NCI-H82 treated with DMSO at 0.1 percent for 48 hours (cell line): ENCODE measurements around the gene PCNA.

ENCODE experiments used
- DNase-seq: peaks from one replicate; lab custom pipeline; 2025; ENCODE audit not compliant: unreplicated experiment; lab: John Stamatoyannopoulos, UW

The PCNA gene

GRCh38 chr20:5067877-5068645 is 51.7 kb downstream of the PCNA start:
- DNase-seq: peak; percentile 86

GRCh38 chr20:5065879-5066383 is 53.8 kb downstream of the PCNA start:
- no peak for DNase-seq

DNA sequence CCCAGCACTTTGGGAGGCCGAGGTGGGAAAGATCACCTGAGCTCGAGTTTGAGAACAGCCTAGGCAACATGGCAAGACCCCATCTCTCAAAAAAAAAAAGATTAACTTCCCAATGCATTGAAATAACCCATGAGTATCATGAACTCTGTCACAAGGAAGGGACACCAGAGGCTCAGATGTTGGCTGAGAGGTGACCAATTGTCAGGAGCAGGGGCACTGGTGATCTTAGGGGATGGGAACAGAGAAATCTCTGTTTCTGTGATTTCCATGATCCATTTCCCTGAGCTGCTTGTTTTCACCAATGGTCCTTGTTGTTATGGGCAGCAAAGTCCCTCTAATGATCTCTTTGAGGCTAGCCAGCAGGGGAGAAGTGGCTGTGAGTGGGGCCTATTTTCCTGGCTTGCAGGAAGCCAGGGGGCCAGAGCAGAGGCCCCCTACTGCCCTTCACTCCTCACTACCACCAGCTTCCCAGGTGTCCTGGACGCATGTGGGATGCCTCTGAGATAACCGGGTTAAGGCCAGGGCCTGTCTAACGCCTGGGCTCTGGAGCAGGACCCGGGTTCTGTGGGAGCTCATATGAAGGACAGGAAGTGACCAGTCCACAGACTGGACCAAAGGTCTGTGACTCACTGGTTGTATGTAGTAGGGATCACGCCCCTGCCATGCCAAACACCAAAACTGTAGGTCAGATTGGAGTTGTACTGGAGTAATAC is 54.4 kb downstream of the PCNA start:
- no peak for DNase-seq
